Measurements from ENCODE around the gene STIM2. TPM values are rescaled to one million over a fixed set of nuclear protein-coding genes. Genes with fewer than 3 reads are reported as not detected.

Gene STIM2
- total and polyA plus RNA-seq, 10 of the 15 experiments (the other 5 are each of a cell fraction or from before 2014, with no cell fraction given), result 4.7 to 41.5 (median 16.9) TPM

GRCh38 chr4:26842911-26843310, 17.7 kb upstream of the STIM2 start:
- POLR2A ChIA-PET, result no interaction called here
- Histone ChIP-seq H3K4me2 (ENCODE audit: control insufficient read depth, insufficient read depth) (no peak overlapping the region), H3K27me3 (replicated peaks in 1 of 2; ENCODE audit: control insufficient read depth in 2 of 2, insufficient read depth in 2 of 2, low read length in 1 of 2) (0 out of 4 replicates have a peak, but pooled peaks cover 1 to 3% of the 10 kb centered on the region in 2 experiments), H3K27ac (ENCODE audit: control insufficient read depth, insufficient read depth) (no peak overlapping the region), H3K9ac (ENCODE audit: control insufficient read depth, insufficient read depth, low read length) (no peak overlapping the region), H3K79me2 (ENCODE audit: control insufficient read depth, insufficient read depth, low read length) (no peaks in the 10 kb centered on the region), H3K4me3 (no peak overlapping the region), H3K36me3 (ENCODE audit: control insufficient read depth in 2 of 2, insufficient read depth in 2 of 2, low read length in 1 of 2) (no peaks in the 10 kb centered on the region), H3K9me3 (replicated peaks; ENCODE audit: control insufficient read depth, insufficient read depth, low read length) (no peaks in the 10 kb centered on the region), H4K20me1 (ENCODE audit: control insufficient read depth, insufficient read depth) (no peaks in the 10 kb centered on the region), H2AFZ (ENCODE audit: control insufficient read depth, low read depth, low read length) (no peak overlapping the region), H3K4me1 (ENCODE audit: control insufficient read depth, insufficient read depth, low read length) (no peaks in the 10 kb centered on the region)
- intact Hi-C loops (cut with micrococcal nuclease; ENCODE audit: unreplicated experiment) (no loop called here), in situ Hi-C loops (cut with MboI) (no loop called here)
- CTCF ChIA-PET, result no interaction called here
- FAIRE-seq (no peak), ATAC-seq (no peak), DNase-seq (ENCODE audit: low read depth, low spot score) (no peak)
- TF ChIP-seq MTA2 (IDR thresholded peaks at IDR 0.05; ENCODE audit: low read depth) (no peak), MYB (IDR thresholded peaks at IDR 0.05; ENCODE audit: borderline replicate concordance, low read depth, low read length) (no peak), RBBP5 (conservative IDR thresholded peaks at IDR 0.05) (no peak), KAT2A (conservative IDR thresholded peaks at IDR 0.05; ENCODE audit: control insufficient read depth, low read depth, low read length) (no peak), ZNF622 (IDR thresholded peaks at IDR 0.05) (no peak), PRDM15 (CRISPR knock-in tag; IDR thresholded peaks at IDR 0.05) (no peak), SMC3 (IDR thresholded peaks at IDR 0.05; ENCODE audit: borderline replicate concordance, low read length) (no peak), TCF12 (IDR thresholded peaks at IDR 0.05; ENCODE audit: low read depth, low read length) (no peak), ZNF217 (IDR thresholded peaks at IDR 0.05) (no peak), NFYA (IDR thresholded peaks at IDR 0.05; ENCODE audit: borderline replicate concordance, low read depth, low read length) (no peak), JUNB (IDR thresholded peaks at IDR 0.05) (no peak), NRF1 (conservative IDR thresholded peaks at IDR 0.05; ENCODE audit: low read depth, low read length) (no peak), HDAC2 (IDR thresholded peaks at IDR 0.05) (no peak), NFYB (IDR thresholded peaks at IDR 0.05; ENCODE audit: insufficient read depth, low read depth, low read length) (no peak), CBFB (IDR thresholded peaks at IDR 0.05; ENCODE audit: low read depth) (no peak)
- no TSS peak for BruUV-seq (replicated peaks)
- RAD21 ChIA-PET (ENCODE audit: unreplicated experiment), result no interaction called here
- SMC1A ChIA-PET (ENCODE audit: uncharacterized antibody, unreplicated experiment), result no interaction called here
- WGBS (ENCODE audit: insufficient coverage, insufficient replicate concordance, low lambda C conversion rate, missing lambda C conversion rate), result 0% methylated on average over 2 of the region's 2 CpGs

All from GM12878 (cell line).